Mucosa of descending colon (tissue), 3 donors: ENCODE data around the gene GPR78. TPM values are rescaled to one million over a fixed set of nuclear protein-coding genes. Genes with fewer than 3 reads are reported as not detected.
A peak's percentile ranks its signal among the peaks of the same experiment; 100 is the strongest.

ENCODE experiments used
- ATAC-seq: fragments of 200-7000 bp; cut with Tn5 transposase; one replicate; pipeline ENCODE4 v1.9.1; 2020; ENCODE audit warnings: mild to moderate bottlenecking, moderate library complexity
- DNase-seq, 3 donors: peaks; one replicate each; pipeline ENCODE4 v3.0.0-alpha.2; 2020
- H3K36me3 ChIP-seq: fragments of 200-600 bp; one replicate; pipeline ENCODE4 v1.8.0; 2021; ENCODE audit warnings: low read depth, mild to moderate bottlenecking
- H3K4me1 ChIP-seq: fragments of 200-600 bp; one replicate; pipeline ENCODE4 v1.8.0; 2021; ENCODE audit warnings: low read depth, mild to moderate bottlenecking
- H3K4me3 ChIP-seq: fragments of 200-600 bp; one replicate; pipeline ENCODE4 v1.8.0; 2021; ENCODE audit warnings: mild to moderate bottlenecking
- H3K9me3 ChIP-seq: fragments of 200-600 bp; one replicate; pipeline ENCODE4 v1.8.0; 2021; ENCODE audit warnings: mild to moderate bottlenecking
- CTCF ChIP-seq: fragments of 200-600 bp; IDR thresholded peaks from one replicate; pipeline ENCODE4 v1.8.0; 2022; ENCODE audit warnings: antibody characterized with exemption, mild to moderate bottlenecking
- intact Hi-C, 2 donors: fragments of 100-400 bp; cut with DNase I in 1 of 2; cut with micrococcal nuclease in 1 of 2; formaldehyde crosslinking; loops; one replicate each; pipeline versions ENCODE4 v1.11.0 to v1.11.1; 2022; cut with DNase I, micrococcal nuclease
- long read RNA-seq, 2 donors: library from polyadenylated mRNA; unstranded; transcript quantifications; one replicate each; pipeline ENCODE4 v2.0.0, GENCODE V29; 2019 to 2021
- total RNA-seq, 3 donors: library from RNA; stranded (reverse); fragmentation: NEBNext Ultra II Directional in 2 of 3; extraction: Animal tissue kit (Norgen Biotek cat#: 25700) in 2 of 3; gene quantifications; one replicate each; pipeline versions ENCODE4 v1.2.1 to v1.2.4, GENCODE V29; 2021 to 2023
- donor health status: DM: no; HTN: no; CAD: no; lungs with moderate emphysema.
- donor health status: DM: no; HTN: no; CAD: no.
- donor health status: DM: no; HTN: yes; CAD: no.

The GPR78 gene
- under 1 TPM in 1 of 3 donors, not detected in 2; 0.19 TPM for total RNA-seq
- long read RNA-seq, donor 1, result 0 reads
- long read RNA-seq, donor 2, result 0 reads

DNA sequence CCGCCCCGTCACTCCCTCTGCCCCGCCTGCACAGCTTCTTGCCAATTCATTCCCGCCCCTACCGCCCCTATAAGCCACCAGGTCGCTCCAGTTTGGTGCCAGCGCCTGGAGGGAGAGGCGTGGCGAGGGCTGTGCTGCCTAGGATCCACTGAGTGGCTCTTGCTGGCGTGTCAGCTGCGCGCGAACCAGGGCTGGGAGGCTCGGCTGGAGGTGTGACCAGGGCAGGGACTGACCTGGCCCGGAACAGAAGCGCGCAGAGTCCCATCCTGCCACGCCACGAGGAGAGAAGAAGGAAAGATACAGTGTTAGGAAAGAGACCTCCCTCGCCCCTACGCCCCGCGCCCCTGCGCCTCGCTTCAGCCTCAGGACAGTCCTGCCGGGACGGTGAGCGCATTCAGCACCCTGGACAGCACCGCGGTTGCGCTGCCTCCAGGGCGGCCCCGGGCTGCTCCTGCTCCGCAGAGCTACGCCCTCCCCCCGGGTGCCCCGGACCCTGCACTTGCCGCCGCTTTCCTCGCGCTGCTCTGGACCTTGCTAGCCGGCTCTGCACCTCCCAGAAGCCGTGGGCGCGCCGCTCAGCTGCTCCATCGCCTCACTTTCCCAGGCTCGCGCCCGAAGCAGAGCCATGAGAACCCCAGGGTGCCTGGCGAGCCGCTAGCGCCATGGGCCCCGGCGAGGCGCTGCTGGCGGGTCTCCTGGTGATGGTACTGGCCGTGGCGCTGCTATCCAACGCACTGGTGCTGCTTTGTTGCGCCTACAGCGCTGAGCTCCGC, at the start of gene GPR78:
Gene GPR78, plus strand, starts transcription at position 72 of the 773 bp plus-strand sequence. Its CDS starts 591 bp downstream, at position 663.
- ATAC-seq, result peak; percentile 75
- intact Hi-C loops, result no loop called here
- peak; percentile 53 to 69 (median 68) for DNase-seq
- Histone ChIP-seq H3K9me3 (no peaks in the 10 kb centered on the region), H3K4me3 (no peak within 1 kb of the TSS), H3K4me1 (no peaks in the 10 kb centered on the region), H3K36me3 (no peaks in the 10 kb centered on the region)
- no peak for TF ChIP-seq CTCF

- no peak for TF ChIP-seq CTCF
- H3K4me3 ChIP-seq, result no peak overlapping the region
- H3K9me3 ChIP-seq, result no peaks in the 10 kb centered on the region
- ATAC-seq (no peak), DNase-seq (no peak)
- H3K4me1 ChIP-seq, result peaks cover 11% of the 10 kb centered on the region
- no peaks in the 10 kb centered on the region for H3K36me3 ChIP-seq
- intact Hi-C loops, result no loop called here
These were observed 47.9 kb upstream of the GPR78 start for GRCh38 chr4:8532245-8532781.

DNA sequence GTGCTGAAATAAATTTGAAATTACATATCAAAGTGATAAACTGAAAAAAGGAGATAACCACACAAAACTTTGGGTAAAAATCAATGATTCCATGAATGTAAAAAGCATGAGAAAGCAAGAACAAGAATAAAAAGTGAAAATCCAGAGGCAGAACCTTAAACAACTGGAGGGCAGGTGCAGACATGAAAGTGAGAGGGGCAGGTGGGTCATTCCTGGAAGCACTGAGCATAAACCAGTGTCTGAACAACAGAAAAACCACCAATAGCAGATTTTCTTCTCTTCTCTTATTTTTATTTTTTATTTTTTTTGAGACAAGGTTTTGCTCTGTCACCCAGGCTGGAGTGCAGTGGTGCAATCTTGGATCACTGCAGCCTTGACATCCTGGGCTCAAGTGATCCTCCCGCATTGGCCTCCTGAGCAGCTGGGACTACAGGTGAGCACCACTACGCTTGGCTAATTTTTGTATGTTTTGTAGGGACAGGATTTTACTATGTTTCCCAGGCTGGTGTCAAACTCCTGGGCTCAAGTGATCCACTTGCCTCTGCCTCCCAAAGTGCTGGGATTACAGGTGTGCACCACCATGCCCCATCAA, 46.8 kb upstream of the GPR78 start:
- H3K9me3 ChIP-seq, result no peaks in the 10 kb centered on the region
- H3K36me3 ChIP-seq, result no peaks in the 10 kb centered on the region
- intact Hi-C loops, result no loop called here
- H3K4me1 ChIP-seq, result peaks cover 11% of the 10 kb centered on the region
- peak in 1 of 3 donors; percentile 14 for DNase-seq
- TF ChIP-seq CTCF, result no peak
- no peak for ATAC-seq
- H3K4me3 ChIP-seq, result no peak overlapping the region

DNA sequence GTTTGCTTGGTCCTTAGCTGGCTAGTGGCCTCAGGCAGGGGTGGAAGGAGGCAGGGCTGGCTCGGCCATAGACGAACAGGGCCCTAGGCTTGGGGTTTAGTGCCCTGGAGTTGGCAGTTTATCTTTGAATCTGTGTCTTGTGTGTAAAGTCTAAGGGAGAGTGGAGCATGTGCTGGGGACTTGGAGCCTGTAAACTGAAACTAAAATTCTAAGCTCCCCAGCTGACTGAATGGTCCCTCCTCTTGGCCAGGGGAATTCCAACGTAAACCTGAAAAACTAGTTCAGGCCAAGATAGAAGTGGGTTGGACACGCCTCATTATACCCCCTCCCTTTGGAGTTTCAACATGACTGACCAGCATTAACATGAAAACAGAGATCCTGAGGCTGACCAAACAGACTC, 46.1 kb upstream of the GPR78 start:
- DNase-seq (peak; percentile 37 to 64 (median 42)), ATAC-seq (peak; percentile 92)
- Histone ChIP-seq H3K4me3 (no peak overlapping the region), H3K9me3 (no peaks in the 10 kb centered on the region), H3K36me3 (no peaks in the 10 kb centered on the region), H3K4me1 (peaks cover 11% of the 10 kb centered on the region)
- intact Hi-C loops, result no loop called here
- TF ChIP-seq CTCF, result no peak

GRCh38 chr4:8534611-8535010, 45.6 kb upstream of the GPR78 start:
- Histone ChIP-seq H3K4me1 (peaks cover 11% of the 10 kb centered on the region), H3K4me3 (no peak overlapping the region), H3K9me3 (no peaks in the 10 kb centered on the region), H3K36me3 (no peaks in the 10 kb centered on the region)
- intact Hi-C loops, result no loop called here
- ATAC-seq (no peak), DNase-seq (no peak)
- TF ChIP-seq CTCF, result no peak
